ENCODE results near the gene OR2L13. TPM values are rescaled to one million over a fixed set of nuclear protein-coding genes. Genes with fewer than 3 reads are reported as not detected.

OR2L13 gene, protein sequence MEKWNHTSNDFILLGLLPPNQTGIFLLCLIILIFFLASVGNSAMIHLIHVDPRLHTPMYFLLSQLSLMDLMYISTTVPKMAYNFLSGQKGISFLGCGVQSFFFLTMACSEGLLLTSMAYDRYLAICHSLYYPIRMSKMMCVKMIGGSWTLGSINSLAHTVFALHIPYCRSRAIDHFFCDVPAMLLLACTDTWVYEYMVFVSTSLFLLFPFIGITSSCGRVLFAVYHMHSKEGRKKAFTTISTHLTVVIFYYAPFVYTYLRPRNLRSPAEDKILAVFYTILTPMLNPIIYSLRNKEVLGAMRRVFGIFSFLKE
- not detected in 3 replicates for total RNA-seq

DNA sequence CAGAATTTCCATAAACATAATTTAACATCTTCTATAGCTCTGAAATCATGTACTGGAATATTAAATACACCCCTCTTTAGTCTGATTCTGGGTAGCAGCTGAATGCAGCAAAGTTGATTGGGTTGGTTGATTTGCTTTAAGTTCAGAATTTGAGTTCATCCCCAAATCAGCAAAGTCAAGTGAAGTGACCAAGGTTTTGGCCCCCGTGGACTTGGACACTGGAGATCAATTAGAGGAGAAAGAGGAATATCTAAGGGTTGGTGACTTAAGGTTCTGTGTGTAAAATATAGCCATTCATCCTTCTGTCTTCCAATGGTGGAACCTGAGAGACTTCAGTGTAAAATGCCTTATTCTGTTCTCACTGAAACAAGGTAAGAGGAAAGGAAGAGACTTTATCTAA is at the start of gene OR2L13:
Gene OR2L13, plus strand, starts transcription at position 301 of the 400 bp plus-strand sequence. CDS start 4,192 bp downstream, outside the sequence.
- H3K27me3 Mint-ChIP-seq (ENCODE audit: low read depth), result no peaks in the 10 kb centered on the region
- peaks cover 82% of the 10 kb centered on the region for H3K9me3 Mint-ChIP-seq
- H3K4me3 Mint-ChIP-seq, result no peak within 1 kb of the TSS
- H3K27ac Mint-ChIP-seq, result no peak within 1 kb of the TSS
- DNase-seq (ENCODE audit: low spot score in 2 of 2, unreplicated experiment in 2 of 2), result no peak
- no peaks in the 10 kb centered on the region for H3K36me3 Mint-ChIP-seq
- no peaks in the 10 kb centered on the region for H3K4me1 Mint-ChIP-seq
- TF ChIP-seq, protein P1, sequence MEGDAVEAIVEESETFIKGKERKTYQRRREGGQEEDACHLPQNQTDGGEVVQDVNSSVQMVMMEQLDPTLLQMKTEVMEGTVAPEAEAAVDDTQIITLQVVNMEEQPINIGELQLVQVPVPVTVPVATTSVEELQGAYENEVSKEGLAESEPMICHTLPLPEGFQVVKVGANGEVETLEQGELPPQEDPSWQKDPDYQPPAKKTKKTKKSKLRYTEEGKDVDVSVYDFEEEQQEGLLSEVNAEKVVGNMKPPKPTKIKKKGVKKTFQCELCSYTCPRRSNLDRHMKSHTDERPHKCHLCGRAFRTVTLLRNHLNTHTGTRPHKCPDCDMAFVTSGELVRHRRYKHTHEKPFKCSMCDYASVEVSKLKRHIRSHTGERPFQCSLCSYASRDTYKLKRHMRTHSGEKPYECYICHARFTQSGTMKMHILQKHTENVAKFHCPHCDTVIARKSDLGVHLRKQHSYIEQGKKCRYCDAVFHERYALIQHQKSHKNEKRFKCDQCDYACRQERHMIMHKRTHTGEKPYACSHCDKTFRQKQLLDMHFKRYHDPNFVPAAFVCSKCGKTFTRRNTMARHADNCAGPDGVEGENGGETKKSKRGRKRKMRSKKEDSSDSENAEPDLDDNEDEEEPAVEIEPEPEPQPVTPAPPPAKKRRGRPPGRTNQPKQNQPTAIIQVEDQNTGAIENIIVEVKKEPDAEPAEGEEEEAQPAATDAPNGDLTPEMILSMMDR (IDR thresholded peaks at IDR 0.05; ENCODE audit: unreplicated experiment), result no peak

DNA sequence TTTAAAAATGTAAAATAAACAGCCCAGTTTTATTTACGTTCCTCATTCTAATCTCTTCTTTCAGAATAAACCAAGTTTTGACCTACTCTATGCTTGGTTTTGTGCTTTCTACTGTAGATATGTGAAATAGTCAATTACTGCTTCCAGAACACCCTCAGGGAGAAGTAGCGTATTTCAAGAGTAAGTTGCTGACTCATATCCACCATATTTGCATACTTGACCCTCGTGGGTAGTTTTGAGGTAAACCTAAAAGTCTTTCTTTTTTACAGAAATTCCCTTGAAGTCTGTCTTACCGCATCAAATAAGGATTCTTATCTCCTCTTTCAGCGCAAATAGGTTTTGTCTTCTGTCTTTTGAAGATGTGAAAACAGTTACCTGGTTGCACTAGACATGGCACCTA is 49.8 kb upstream of the OR2L13 start:
- Mint-ChIP-seq H3K27ac (no peak overlapping the region), H3K9me3 (peaks cover 58% of the 10 kb centered on the region), H3K36me3 (peaks cover 3% of the 10 kb centered on the region), H3K4me1 (no peaks in the 10 kb centered on the region), H3K4me3 (no peak overlapping the region), H3K27me3 (ENCODE audit: low read depth) (no peaks in the 10 kb centered on the region)
- DNase-seq (ENCODE audit: low spot score in 2 of 2, unreplicated experiment in 2 of 2), result no peak
- TF ChIP-seq, protein P1 (IDR thresholded peaks at IDR 0.05; ENCODE audit: unreplicated experiment), result no peak

DNA sequence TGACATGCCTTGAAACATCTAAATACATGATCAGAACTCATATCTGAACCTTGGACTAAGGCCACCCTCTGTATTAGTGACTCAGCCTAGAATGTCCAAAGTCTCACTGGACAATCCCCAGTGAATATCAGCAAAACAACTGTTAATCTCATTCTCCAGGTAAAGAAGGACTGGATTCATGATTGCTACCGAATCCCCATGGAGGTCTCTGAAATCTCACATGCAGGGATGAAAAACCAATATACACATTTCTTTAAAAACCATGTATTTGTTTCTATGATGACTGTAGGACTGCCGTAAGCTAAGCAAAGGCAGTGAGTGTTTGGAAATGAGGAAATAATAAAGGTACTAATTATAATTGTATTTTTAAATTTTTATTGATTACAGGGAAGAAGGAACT is 48.4 kb upstream of the OR2L13 start, which contains the start of gene OR2L3:
Gene OR2L3, plus strand, starts transcription at position 301 of the 400 bp plus-strand sequence. CDS start 13,846 bp downstream, outside the sequence.
- H3K27me3 Mint-ChIP-seq (ENCODE audit: low read depth), result no peaks in the 10 kb centered on the region
- H3K9me3 Mint-ChIP-seq, result peaks cover 57% of the 10 kb centered on the region
- H3K27ac Mint-ChIP-seq, result no peak within 1 kb of the TSS
- no peaks in the 10 kb centered on the region for H3K4me1 Mint-ChIP-seq
- TF ChIP-seq, protein P1 (IDR thresholded peaks at IDR 0.05; ENCODE audit: unreplicated experiment), result no peak
- DNase-seq (ENCODE audit: low spot score in 2 of 2, unreplicated experiment in 2 of 2), result no peak
- H3K4me3 Mint-ChIP-seq, result no peak within 1 kb of the TSS
- peaks cover 4% of the 10 kb centered on the region for H3K36me3 Mint-ChIP-seq

DNA sequence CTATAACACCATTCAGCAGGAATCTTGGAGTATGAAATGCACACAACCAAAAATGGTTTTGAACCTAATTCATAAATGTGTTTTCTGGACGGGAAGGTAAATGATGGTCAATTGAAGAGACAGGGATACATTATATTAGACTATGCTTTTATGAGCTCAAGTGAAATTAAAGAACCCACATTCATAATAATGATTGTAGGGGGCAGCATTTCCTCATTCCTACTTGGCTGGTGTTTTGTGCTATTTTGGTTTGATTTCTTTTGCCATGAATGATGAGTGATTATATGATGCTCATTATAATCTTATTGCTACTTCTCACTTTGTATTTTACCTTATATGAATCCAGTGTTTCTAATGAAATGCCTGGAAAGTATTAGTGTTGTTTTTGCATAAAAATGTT is 48.0 kb upstream of the OR2L13 start:
- DNase-seq (ENCODE audit: low spot score in 2 of 2, unreplicated experiment in 2 of 2), result no peak
- Mint-ChIP-seq H3K9me3 (peaks cover 57% of the 10 kb centered on the region), H3K4me3 (no peak overlapping the region), H3K27ac (no peak overlapping the region), H3K27me3 (ENCODE audit: low read depth) (no peaks in the 10 kb centered on the region), H3K36me3 (peaks cover 4% of the 10 kb centered on the region), H3K4me1 (no peaks in the 10 kb centered on the region)
- TF ChIP-seq, protein P1 (IDR thresholded peaks at IDR 0.05; ENCODE audit: unreplicated experiment), result no peak

DNA sequence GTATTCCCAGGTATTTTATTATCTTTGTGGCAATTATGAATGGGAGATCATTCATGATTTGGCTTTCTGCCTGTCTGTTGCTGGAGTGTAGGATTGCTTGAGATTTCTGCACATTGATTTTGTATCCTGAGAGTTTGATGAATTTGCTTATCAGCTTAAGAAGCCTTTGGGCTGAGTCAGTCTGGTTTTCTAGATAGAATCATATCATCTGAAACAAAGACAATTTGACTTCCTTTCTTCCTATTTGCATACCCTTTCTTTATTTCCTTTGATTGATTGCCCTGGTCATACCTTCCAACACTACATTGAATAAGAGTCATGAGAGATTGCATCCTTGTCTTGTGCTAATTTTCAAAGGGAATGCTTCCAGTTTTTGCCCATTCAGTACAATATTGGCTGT is 40.3 kb upstream of the OR2L13 start:
- Mint-ChIP-seq H3K4me1 (no peaks in the 10 kb centered on the region), H3K27me3 (ENCODE audit: low read depth) (no peaks in the 10 kb centered on the region), H3K36me3 (peaks cover 2% of the 10 kb centered on the region), H3K9me3 (peaks cover 65% of the 10 kb centered on the region), H3K27ac (no peak overlapping the region), H3K4me3 (no peak overlapping the region)
- DNase-seq (ENCODE audit: low spot score in 2 of 2, unreplicated experiment in 2 of 2), result no peak
- TF ChIP-seq, protein P1 (IDR thresholded peaks at IDR 0.05; ENCODE audit: unreplicated experiment), result no peak

Measured in mesothelial cell of epicardium (in vitro differentiated cells).